A549 (cell line): ENCODE measurements around the gene ATRAID. TPM values are rescaled to one million over a fixed set of nuclear protein-coding genes. Genes with fewer than 3 reads are reported as not detected.

Experiments
- ATAC-seq, 2 experiments: fragments of 200-7000 bp in 1 of 2; fragments of >200 bp in 1 of 2; cut with Nextera tagmentation in 1 of 2; cut with Tn5 transposase in 1 of 2; 3 replicates each; pipeline versions ENCODE4 v1.8.0 to v1.9.1; 2018 to 2020; ENCODE audit warnings: mild to moderate bottlenecking in 1 of 2, moderate library complexity in 1 of 2
- CTCF ChIA-PET: fragments of 300-600 bp; sonication (Branson Sonifier 250); formaldehyde crosslinking; extraction: SDS; loops from one replicate; lab custom pipeline; 2021; ENCODE audit warnings: antibody characterized with exemption, inconsistent platforms; lab: Yijun Ruan, JAX
- POLR2A ChIA-PET: fragments of 350-600 bp; formaldehyde crosslinking; extraction: SDS; loops from one replicate; lab custom pipeline; 2021; ENCODE audit warnings: antibody characterized with exemption, inconsistent platforms; lab: Yijun Ruan, JAX
- DNase-seq, 2 experiments: peaks; one replicate each; pipeline versions ENCODE4 v3.0.0 to v3.0.0-alpha.2; 2011 to 2016; ENCODE audit warnings: low read depth in 1 of 2, low spot score in 1 of 2
- FAIRE-seq: peaks from 2 replicates; lab custom pipeline; 2011; peaks lifted over from hg19 to GRCh38; lab: Jason Lieb, UNC
- H3K27ac ChIP-seq, 2 experiments: fragments of >200 bp; sonication (Bioruptor Twin); formaldehyde crosslinking; 3 replicates each; pipeline ENCODE4 v1.5.1; 2016 to 2017
- H3K4me1 ChIP-seq: fragments of >200 bp; sonication (Bioruptor Twin); formaldehyde crosslinking; 3 replicates; pipeline ENCODE4 v1.6.1; 2016
- H3K4me2 ChIP-seq: fragments of >200 bp; sonication (Bioruptor Twin); formaldehyde crosslinking; 3 replicates; pipeline ENCODE4 v1.6.1; 2016
- H3K4me3 ChIP-seq: fragments of >200 bp; sonication (Bioruptor Twin); formaldehyde crosslinking; 3 replicates; pipeline ENCODE4 v1.5.1; 2016
- H3K9me3 ChIP-seq: fragments of >200 bp; sonication (Bioruptor Twin); formaldehyde crosslinking; 3 replicates; pipeline ENCODE4 v1.6.1; 2016
- BHLHE40 ChIP-seq: IDR thresholded peaks from 2 replicates; pipeline ENCODE4 v1.6.1; 2012; ENCODE audit warnings: low read depth, low read length, inconsistent platforms
- CEBPB ChIP-seq, 2 experiments: fragments of >200 bp in 1 of 2; sonication (Bioruptor Twin) in 1 of 2; formaldehyde crosslinking in 1 of 2; IDR thresholded peaks; 2 replicates each; pipeline ENCODE4 v1.6.1; 2012 to 2016
- CHD2 ChIP-seq: fragments of 150-350 bp; IDR thresholded peaks from 2 replicates; pipeline ENCODE4 v1.6.1; 2014; ENCODE audit warnings: low read length; ENCODE audit not compliant: partially characterized antibody
- CHD4 ChIP-seq: fragments of 200-600 bp; sonication (generic); IDR thresholded peaks from 2 replicates; pipeline ENCODE4 v1.6.1; 2016; ENCODE audit warnings: antibody characterized with exemption, mild to moderate bottlenecking, borderline replicate concordance
- EHF ChIP-seq: fragments of 250-450 bp; sonication (Bioruptor Pico); IDR thresholded peaks from 2 replicates; pipeline ENCODE4 v1.5.0; 2020; ENCODE audit warnings: mild to moderate bottlenecking
- KDM5A ChIP-seq: fragments of 200-600 bp; sonication (generic); IDR thresholded peaks from 2 replicates; pipeline ENCODE4 v1.6.1; 2016; ENCODE audit warnings: antibody characterized with exemption, mild to moderate bottlenecking
- NPAS2 ChIP-seq: fragments of 250-450 bp; sonication (Bioruptor Pico); IDR thresholded peaks from 2 replicates; pipeline ENCODE4 v1.8.0; 2022; ENCODE audit warnings: mild to moderate bottlenecking, moderate library complexity, borderline replicate concordance
- PHF8 ChIP-seq: fragments of 200-600 bp; sonication (generic); IDR thresholded peaks from 2 replicates; pipeline ENCODE4 v1.6.1; 2016; ENCODE audit warnings: low read depth, mild to moderate bottlenecking, antibody characterized with exemption, moderate library complexity, borderline replicate concordance
- RFX5 ChIP-seq: fragments of 450-650 bp; IDR thresholded peaks from 2 replicates; pipeline ENCODE4 v1.7.1; 2014; ENCODE audit warnings: antibody characterized with exemption, mild to moderate bottlenecking, moderate library complexity
- TFCP2L1 ChIP-seq: fragments of 250-450 bp; sonication (Bioruptor Pico); IDR thresholded peaks from 2 replicates; pipeline ENCODE4 v1.5.0; 2021; ENCODE audit warnings: mild to moderate bottlenecking
- TP53 ChIP-seq: fragments of 250-450 bp; sonication (Bioruptor Pico); IDR thresholded peaks from 2 replicates; pipeline ENCODE4 v1.5.0; 2021; ENCODE audit warnings: mild to moderate bottlenecking, moderate library complexity
- ZFP36 ChIP-seq: fragments of 450-650 bp; IDR thresholded peaks from 2 replicates; pipeline ENCODE4 v1.6.1; 2014; ENCODE audit warnings: borderline replicate concordance; ENCODE audit not compliant: partially characterized antibody
- ZSCAN20 ChIP-seq: fragments of 250-450 bp; sonication (Bioruptor Pico); IDR thresholded peaks from 2 replicates; pipeline ENCODE4 v1.8.0; 2022; ENCODE audit warnings: mild to moderate bottlenecking, moderate library complexity
- WGBS: methylation state at CpG from one replicate; pipeline ENCODE4 v1.1.6; 2017; ENCODE audit errors: missing lambda C conversion rate; 5-methylcytosine and 5-hydroxymethylcytosine counted together
- polyA plus RNA-seq, 4 experiments: library from polyadenylated mRNA; depleted of rRNA in 3 of 4; stranded (reverse); fragments of >200 nt; fragmentation: RNase III in 1 of 4; extraction: RNeasy Plus Mini Kit Qiagen cat#74134 plus additional on column Dnase treatment in 1 of 4; gene quantifications; 2 replicates in 3 of 4; 3 replicates in 1 of 4; pipeline ENCODE4 v1.2.3, GENCODE V29; 2011 to 2017
- TF ChIP-seq, protein P1 (sequence below): fragments of >200 bp; sonication (Bioruptor Twin); formaldehyde crosslinking; IDR thresholded peaks from 2 replicates; pipeline ENCODE4 v1.6.1; 2016
- TF ChIP-seq, protein P2 (sequence below): fragments of 150-350 bp; IDR thresholded peaks from 2 replicates; pipeline ENCODE4 v1.6.1; 2014; ENCODE audit warnings: low read depth, mild to moderate bottlenecking, low read length
- TF ChIP-seq, protein P3 (sequence below): fragments of 250-450 bp; sonication (Bioruptor Pico); IDR thresholded peaks from 2 replicates; pipeline ENCODE4 v1.5.0; 2021; ENCODE audit warnings: mild to moderate bottlenecking, moderate library complexity, borderline replicate concordance
- TF ChIP-seq, protein P4 (sequence below): IDR thresholded peaks from 2 replicates; pipeline ENCODE4 v1.6.1; 2012
- TF ChIP-seq, protein P5 (sequence below): fragments of 450-650 bp; IDR thresholded peaks from 2 replicates; pipeline ENCODE4 v1.6.1; 2014; ENCODE audit warnings: antibody characterized with exemption
- TF ChIP-seq, protein P6 (sequence below): fragments of >200 bp; sonication (Bioruptor Twin); formaldehyde crosslinking; IDR thresholded peaks from 3 replicates; pipeline ENCODE4 v1.5.1; 2016

Gene ATRAID
- polyA plus RNA-seq, 2 of the 4 experiments (the other 2 are of a cell fraction) = 176 to 346 TPM

DNA sequence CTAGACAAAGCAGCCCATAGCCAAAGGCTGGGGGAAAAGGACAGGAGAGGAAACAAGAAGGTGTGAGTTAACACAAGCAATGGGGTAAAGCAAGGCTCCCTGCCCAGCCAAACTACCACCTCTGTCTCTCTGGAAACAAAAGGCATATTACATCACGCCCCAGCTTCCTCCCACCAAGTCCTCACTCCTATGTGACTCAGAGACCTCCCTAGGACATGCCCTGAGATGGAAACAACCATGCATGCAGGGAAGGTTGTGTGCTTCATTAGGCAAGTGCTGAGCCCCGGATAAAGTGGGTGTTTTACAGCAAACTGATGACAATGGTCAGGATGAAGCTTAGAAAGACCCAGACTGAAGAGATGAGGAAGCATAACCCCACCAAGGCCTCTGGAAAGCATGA is 9.0 kb upstream of the ATRAID start:
- no peak for DNase-seq
- H3K4me2 ChIP-seq = no peak overlapping the region
- FAIRE-seq = no peak
- H3K4me3 ChIP-seq = no peak overlapping the region
- ChIA-PET POLR2A (interaction anchor here (0.8 to 0.9 kb wide), 2 partner anchors 9 to 132 kb away, joined by 3 read pairs; partner anchors contain the start of genes ATRAID, OST4 and SLC5A6), CTCF (interaction anchor here (1.0 to 4.9 kb wide), 4 partner anchors 11 to 116 kb away, joined by 5 to 21 read pairs (median 8); partner anchors contain the start of gene KHK)
- no peak for ATAC-seq
- no peak overlapping the region for H3K27ac ChIP-seq
- H3K9me3 ChIP-seq = no peaks in the 10 kb centered on the region
- 89% methylated on average over 2 of the region's 2 CpGs for WGBS
- TF ChIP-seq EHF = no peak
- TF ChIP-seq ZFP36 = no peak
- no peak for TF ChIP-seq NPAS2 (CRISPR knock-in tag)
- TF ChIP-seq, protein P1, sequence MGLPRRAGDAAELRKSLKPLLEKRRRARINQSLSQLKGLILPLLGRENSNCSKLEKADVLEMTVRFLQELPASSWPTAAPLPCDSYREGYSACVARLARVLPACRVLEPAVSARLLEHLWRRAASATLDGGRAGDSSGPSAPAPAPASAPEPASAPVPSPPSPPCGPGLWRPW = no peak
- TF ChIP-seq CHD4 = no peak
- TF ChIP-seq RFX5 = no peak
- TF ChIP-seq, protein P2, sequence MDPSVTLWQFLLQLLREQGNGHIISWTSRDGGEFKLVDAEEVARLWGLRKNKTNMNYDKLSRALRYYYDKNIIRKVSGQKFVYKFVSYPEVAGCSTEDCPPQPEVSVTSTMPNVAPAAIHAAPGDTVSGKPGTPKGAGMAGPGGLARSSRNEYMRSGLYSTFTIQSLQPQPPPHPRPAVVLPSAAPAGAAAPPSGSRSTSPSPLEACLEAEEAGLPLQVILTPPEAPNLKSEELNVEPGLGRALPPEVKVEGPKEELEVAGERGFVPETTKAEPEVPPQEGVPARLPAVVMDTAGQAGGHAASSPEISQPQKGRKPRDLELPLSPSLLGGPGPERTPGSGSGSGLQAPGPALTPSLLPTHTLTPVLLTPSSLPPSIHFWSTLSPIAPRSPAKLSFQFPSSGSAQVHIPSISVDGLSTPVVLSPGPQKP = no peak
- TF ChIP-seq ZSCAN20 (CRISPR knock-in tag) = no peak
- no peak for TF ChIP-seq BHLHE40
- no peak for TF ChIP-seq CHD2
- TF ChIP-seq, protein P3, sequence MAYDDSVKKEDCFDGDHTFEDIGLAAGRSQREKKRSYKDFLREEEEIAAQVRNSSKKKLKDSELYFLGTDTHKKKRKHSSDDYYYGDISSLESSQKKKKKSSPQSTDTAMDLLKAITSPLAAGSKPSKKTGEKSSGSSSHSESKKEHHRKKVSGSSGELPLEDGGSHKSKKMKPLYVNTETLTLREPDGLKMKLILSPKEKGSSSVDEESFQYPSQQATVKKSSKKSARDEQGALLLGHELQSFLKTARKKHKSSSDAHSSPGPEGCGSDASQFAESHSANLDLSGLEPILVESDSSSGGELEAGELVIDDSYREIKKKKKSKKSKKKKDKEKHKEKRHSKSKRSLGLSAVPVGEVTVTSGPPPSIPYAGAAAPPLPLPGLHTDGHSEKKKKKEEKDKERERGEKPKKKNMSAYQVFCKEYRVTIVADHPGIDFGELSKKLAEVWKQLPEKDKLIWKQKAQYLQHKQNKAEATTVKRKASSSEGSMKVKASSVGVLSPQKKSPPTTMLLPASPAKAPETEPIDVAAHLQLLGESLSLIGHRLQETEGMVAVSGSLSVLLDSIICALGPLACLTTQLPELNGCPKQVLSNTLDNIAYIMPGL (CRISPR knock-in tag) = no peak
- no peak for TF ChIP-seq CEBPB (IDR thresholded peaks at IDR 0.05)
- TF ChIP-seq KDM5A = no peak
- no peak for TF ChIP-seq PHF8
- TF ChIP-seq, protein P4, sequence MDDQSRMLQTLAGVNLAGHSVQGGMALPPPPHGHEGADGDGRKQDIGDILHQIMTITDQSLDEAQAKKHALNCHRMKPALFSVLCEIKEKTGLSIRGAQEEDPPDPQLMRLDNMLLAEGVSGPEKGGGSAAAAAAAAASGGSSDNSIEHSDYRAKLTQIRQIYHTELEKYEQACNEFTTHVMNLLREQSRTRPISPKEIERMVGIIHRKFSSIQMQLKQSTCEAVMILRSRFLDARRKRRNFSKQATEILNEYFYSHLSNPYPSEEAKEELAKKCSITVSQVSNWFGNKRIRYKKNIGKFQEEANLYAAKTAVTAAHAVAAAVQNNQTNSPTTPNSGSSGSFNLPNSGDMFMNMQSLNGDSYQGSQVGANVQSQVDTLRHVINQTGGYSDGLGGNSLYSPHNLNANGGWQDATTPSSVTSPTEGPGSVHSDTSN = no peak
- no peaks in the 10 kb centered on the region for H3K4me1 ChIP-seq

DNA sequence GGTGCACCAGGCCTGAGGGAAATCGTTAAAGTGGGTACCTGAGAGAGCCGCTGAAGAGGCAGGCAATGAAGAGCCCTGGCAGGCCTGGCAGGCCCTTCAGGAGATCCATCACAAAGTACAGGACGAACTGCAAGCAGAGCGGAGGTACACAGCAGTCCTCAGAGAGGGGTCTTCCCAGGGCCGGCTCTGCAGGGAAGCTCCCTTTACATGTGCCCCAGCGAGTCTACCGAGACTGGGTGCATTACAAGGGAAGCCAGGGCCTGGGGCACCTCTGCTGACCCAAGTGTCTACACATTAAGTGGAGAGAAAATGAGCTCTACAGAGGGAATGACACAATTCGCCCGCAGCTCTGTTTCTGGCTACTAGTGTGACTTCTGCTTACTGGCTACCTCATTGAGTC is 8.1 kb upstream of the ATRAID start:
- ChIA-PET CTCF (interaction anchor here (1.0 to 4.9 kb wide), 7 partner anchors 12 to 242 kb away, joined by 3 to 21 read pairs (median 4); partner anchors contain the start of genes KHK and SLC30A3), POLR2A (interaction anchor here (1.0 kb wide), 1 partner anchor 8 kb away, joined by 3 read pairs; the partner anchor contains the start of genes ATRAID and SLC5A6)
- TF ChIP-seq, protein P5, sequence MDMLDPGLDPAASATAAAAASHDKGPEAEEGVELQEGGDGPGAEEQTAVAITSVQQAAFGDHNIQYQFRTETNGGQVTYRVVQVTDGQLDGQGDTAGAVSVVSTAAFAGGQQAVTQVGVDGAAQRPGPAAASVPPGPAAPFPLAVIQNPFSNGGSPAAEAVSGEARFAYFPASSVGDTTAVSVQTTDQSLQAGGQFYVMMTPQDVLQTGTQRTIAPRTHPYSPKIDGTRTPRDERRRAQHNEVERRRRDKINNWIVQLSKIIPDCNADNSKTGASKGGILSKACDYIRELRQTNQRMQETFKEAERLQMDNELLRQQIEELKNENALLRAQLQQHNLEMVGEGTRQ = no peak
- TF ChIP-seq TP53 (CRISPR knock-in tag) (no peak), TFCP2L1 (CRISPR knock-in tag) (no peak)
- TF ChIP-seq, protein P6, sequence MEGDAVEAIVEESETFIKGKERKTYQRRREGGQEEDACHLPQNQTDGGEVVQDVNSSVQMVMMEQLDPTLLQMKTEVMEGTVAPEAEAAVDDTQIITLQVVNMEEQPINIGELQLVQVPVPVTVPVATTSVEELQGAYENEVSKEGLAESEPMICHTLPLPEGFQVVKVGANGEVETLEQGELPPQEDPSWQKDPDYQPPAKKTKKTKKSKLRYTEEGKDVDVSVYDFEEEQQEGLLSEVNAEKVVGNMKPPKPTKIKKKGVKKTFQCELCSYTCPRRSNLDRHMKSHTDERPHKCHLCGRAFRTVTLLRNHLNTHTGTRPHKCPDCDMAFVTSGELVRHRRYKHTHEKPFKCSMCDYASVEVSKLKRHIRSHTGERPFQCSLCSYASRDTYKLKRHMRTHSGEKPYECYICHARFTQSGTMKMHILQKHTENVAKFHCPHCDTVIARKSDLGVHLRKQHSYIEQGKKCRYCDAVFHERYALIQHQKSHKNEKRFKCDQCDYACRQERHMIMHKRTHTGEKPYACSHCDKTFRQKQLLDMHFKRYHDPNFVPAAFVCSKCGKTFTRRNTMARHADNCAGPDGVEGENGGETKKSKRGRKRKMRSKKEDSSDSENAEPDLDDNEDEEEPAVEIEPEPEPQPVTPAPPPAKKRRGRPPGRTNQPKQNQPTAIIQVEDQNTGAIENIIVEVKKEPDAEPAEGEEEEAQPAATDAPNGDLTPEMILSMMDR = no peak
- H3K4me1 ChIP-seq = no peaks in the 10 kb centered on the region
- FAIRE-seq (no peak), ATAC-seq (no peak), DNase-seq (no peak)
- H3K9me3 ChIP-seq = no peaks in the 10 kb centered on the region
- 94% methylated on average over 9 of the region's 9 CpGs for WGBS
- no peak overlapping the region for H3K4me2 ChIP-seq
- no peak overlapping the region for H3K4me3 ChIP-seq
- no peak overlapping the region for H3K27ac ChIP-seq
